Gastrocnemius medialis (tissue), 4 donors: ENCODE data around the gene SLC45A2.

Experiments used
- CTCF ChIP-seq, 5 experiments: fragments of 450-650 bp in 3 of 5; fragments of 200-600 bp in 2 of 5; sonication (generic) in 2 of 5; IDR thresholded peaks in 4 of 5; conservative IDR thresholded peaks in 1 of 5; 1 replicate in 4 of 5; 2 replicates in 1 of 5; pipeline ENCODE4 v1.5.1; 2016 to 2019; ENCODE audit warnings: antibody characterized with exemption in 5 of 5, mild to moderate bottlenecking in 3 of 5, moderate library complexity in 3 of 5
- POLR2A ChIP-seq, 2 donors: fragments of 450-650 bp; IDR thresholded peaks; one replicate each; pipeline ENCODE4 v1.6.1; 2017; ENCODE audit warnings: antibody characterized with exemption in 2 of 2, mild to moderate bottlenecking in 2 of 2, moderate library complexity in 2 of 2

- TF ChIP-seq CTCF (IDR thresholded peaks at IDR 0.05 in 4 of 5, conservative IDR thresholded peaks at IDR 0.05 in 1 of 5) (peak in 2 of 5 experiments; percentile 42 to 48), POLR2A (IDR thresholded peaks at IDR 0.05) (no peak)
Observed at GRCh38 chr5:33969572-33970452, 14.7 kb downstream of the SLC45A2 start.
